PC-3 (cell line): ENCODE results near the gene LAMA5. TPM values are rescaled to one million over a fixed set of nuclear protein-coding genes. Genes with fewer than 3 reads are reported as not detected.

ENCODE experiments used
- ATAC-seq: fragments of 200-7000 bp; cut with Tn5 transposase; 2 replicates; pipeline ENCODE4 v1.9.1; 2020; ENCODE audit warnings: mild to moderate bottlenecking, moderate library complexity
- BruUV-seq: library from RNA; stranded (reverse); fragments of 400-500 nt; replicated peaks from 2 replicates; lab custom pipeline; 2021; lab: Mats Ljungman, UMichigan
- CTCF ChIA-PET: fragments of 300-600 bp; sonication (Branson Sonifier 250); formaldehyde crosslinking; loops from one replicate; lab custom pipeline; 2022; ENCODE audit warnings: antibody characterized with exemption; lab: Charles Lee
- POLR2A ChIA-PET: fragments of 300-600 bp; sonication (Branson Sonifier 250); formaldehyde crosslinking; loops from one replicate; lab custom pipeline; 2022; ENCODE audit warnings: antibody characterized with exemption; ENCODE audit not compliant: unreplicated experiment; lab: Charles Lee
- DNase-seq: peaks from one replicate; pipeline ENCODE4 v3.0.0-alpha.2; 2015
- H2AFZ ChIP-seq: fragments of 300-600 bp; sonication (generic); 2 replicates; pipeline ENCODE4 v1.6.0; 2016; ENCODE audit warnings: antibody characterized with exemption, low read length
- H3F3A ChIP-seq: fragments of 300-600 bp; sonication (generic); one replicate; pipeline ENCODE4 v1.6.0; 2017; ENCODE audit warnings: antibody characterized with exemption, low read length, control low read depth, mild to moderate bottlenecking; ENCODE audit not compliant: unreplicated experiment
- H3K27ac ChIP-seq: fragments of 300-600 bp; sonication (generic); 2 replicates; pipeline ENCODE4 v1.5.1; 2016; ENCODE audit warnings: mild to moderate bottlenecking, low read length
- H3K27me3 ChIP-seq: fragments of 300-600 bp; sonication (generic); 2 replicates; pipeline ENCODE4 v1.6.1; 2016; ENCODE audit warnings: low read length, mixed read lengths
- H3K36me3 ChIP-seq: fragments of 300-600 bp; sonication (generic); 2 replicates; pipeline ENCODE4 v1.6.1; 2016; ENCODE audit warnings: low read depth, mixed run types, low read length, mixed read lengths
- H3K4me1 ChIP-seq: fragments of 300-600 bp; sonication (generic); 2 replicates; pipeline ENCODE4 v1.5.1; 2016; ENCODE audit warnings: low read length; ENCODE audit not compliant: insufficient read depth
- H3K4me2 ChIP-seq: fragments of 300-600 bp; sonication (generic); 2 replicates; pipeline ENCODE4 v1.6.0; 2016; ENCODE audit warnings: low read length
- H3K4me3 ChIP-seq: fragments of 300-600 bp; sonication (generic); 2 replicates; pipeline ENCODE4 v1.5.1; 2016; ENCODE audit warnings: mild to moderate bottlenecking, low read length, mixed read lengths
- H3K79me2 ChIP-seq: fragments of 300-600 bp; sonication (generic); 2 replicates; pipeline ENCODE4 v1.6.1; 2017; ENCODE audit warnings: low read length, mixed read lengths
- H3K9ac ChIP-seq: fragments of 300-600 bp; sonication (generic); 2 replicates; pipeline ENCODE4 v1.6.0; 2016; ENCODE audit warnings: mild to moderate bottlenecking, low read length
- H3K9me2 ChIP-seq: fragments of 300-600 bp; sonication (generic); replicated peaks from 2 replicates; pipeline ENCODE4 v1.6.1; 2016; ENCODE audit warnings: mixed run types, low read length, mixed read lengths
- H3K9me3 ChIP-seq: fragments of 300-600 bp; sonication (generic); 2 replicates; pipeline ENCODE4 v1.6.1; 2016; ENCODE audit warnings: low read length, mixed read lengths
- H4K20me1 ChIP-seq: fragments of 300-600 bp; sonication (generic); 2 replicates; pipeline ENCODE4 v1.6.1; 2016; ENCODE audit warnings: low read length, mixed read lengths
- EZH2 ChIP-seq: fragments of 300-600 bp; sonication (generic); IDR thresholded peaks from one replicate; pipeline ENCODE4 v1.6.1; 2017; ENCODE audit warnings: antibody characterized with exemption, mild to moderate bottlenecking, low read length; ENCODE audit not compliant: unreplicated experiment
- EZH2phosphoT487 ChIP-seq: fragments of 300-600 bp; sonication (generic); IDR thresholded peaks from 2 replicates; pipeline ENCODE4 v1.6.1; 2018; ENCODE audit warnings: mild to moderate bottlenecking, antibody characterized with exemption, low read length, borderline replicate concordance
- intact Hi-C: fragments of 100-400 bp; cut with micrococcal nuclease; formaldehyde crosslinking; loops from 2 replicates; pipeline ENCODE4 v1.9.0; 2023
- total RNA-seq: library from RNA; depleted of rRNA; stranded (reverse); fragments of >200 nt; gene quantifications from 2 replicates; pipeline ENCODE4 v1.2.3, GENCODE V29; 2014
- TF ChIP-seq, protein P1 (sequence below): fragments of 300-600 bp; sonication (generic); conservative IDR thresholded peaks from 2 replicates; pipeline ENCODE4 v1.5.1; 2017; ENCODE audit warnings: antibody characterized with exemption, low read depth, mild to moderate bottlenecking, low read length

The LAMA5 gene
- total RNA-seq, 1 experiment from 2014 or later: 196 TPM

DNA sequence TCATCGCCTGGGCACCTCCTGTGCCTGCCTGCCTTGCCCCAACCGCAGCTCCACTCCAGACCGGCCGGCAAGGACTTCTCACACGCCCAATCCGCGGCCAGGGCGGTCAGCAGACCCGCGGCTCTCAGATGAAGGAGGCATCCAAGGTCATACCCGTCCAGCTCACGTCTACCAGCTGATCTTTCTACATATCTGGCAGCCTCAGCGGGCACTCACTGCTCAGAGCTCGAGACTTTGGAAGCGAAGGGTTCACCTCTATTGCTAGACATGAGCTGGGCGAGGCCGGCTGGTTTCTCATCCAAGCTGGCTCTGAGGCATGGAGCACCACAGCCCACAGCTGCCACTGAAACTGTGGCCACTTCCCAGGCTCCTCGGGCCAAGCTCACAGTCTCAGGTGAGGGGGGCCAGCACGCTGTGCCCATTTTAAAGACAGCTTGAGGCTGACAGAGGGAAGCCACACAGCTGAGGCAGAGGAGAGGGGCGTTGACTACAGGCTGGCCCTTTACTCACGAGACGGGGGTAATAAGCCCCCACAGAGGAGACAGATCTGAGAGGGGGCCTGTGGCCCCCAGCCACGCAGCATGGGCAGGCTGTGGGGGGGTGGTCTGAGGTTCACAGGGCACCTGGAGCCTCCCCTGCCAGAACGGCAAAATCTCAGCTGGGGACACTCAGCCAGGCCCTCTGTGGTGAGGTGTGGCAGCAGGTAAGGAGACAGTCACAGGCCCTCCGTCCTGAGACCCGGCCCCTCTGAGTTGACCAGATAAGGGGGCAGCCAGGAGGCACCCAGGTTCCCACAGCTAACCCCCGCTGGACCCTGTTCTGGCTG, 2.0 kb downstream of the LAMA5 start:
- intact Hi-C loops: loop anchor here (5.0 kb wide), 1 partner anchor 63 kb away; the partner anchor contains the start of gene ADRM1
- Histone ChIP-seq H3K4me2 (peak overlapping the region; percentile 89), H4K20me1 (peaks cover 36% of the 10 kb centered on the region), H3K4me3 (peak overlapping the region; percentile 80), H3K27me3 (no peaks in the 10 kb centered on the region), H3K79me2 (peaks cover 64% of the 10 kb centered on the region), H3K36me3 (peaks cover 16% of the 10 kb centered on the region; the same call in 1 of the 2 replicates), H2AFZ (no peak overlapping the region), H3K9me2 (no peaks in the 10 kb centered on the region), H3K9me3 (no peaks in the 10 kb centered on the region), H3K27ac (peak overlapping the region; percentile 81), H3K9ac (peak overlapping the region; percentile 85), H3K4me1 (peaks cover 80% of the 10 kb centered on the region), H3F3A (no peaks in the 10 kb centered on the region)
- no peak for TF ChIP-seq EZH2
- no peak for TF ChIP-seq EZH2phosphoT487
- no peak for DNase-seq
- ChIA-PET POLR2A (no interaction called here), CTCF (interaction anchor here (0.5 to 2.3 kb wide), 4 partner anchors 10 to 63 kb away, joined by 4 to 9 read pairs (median 5); no protein-coding TSS in a partner anchor)
- no peak for ATAC-seq
- TSS peak; percentile 42 for BruUV-seq

DNA sequence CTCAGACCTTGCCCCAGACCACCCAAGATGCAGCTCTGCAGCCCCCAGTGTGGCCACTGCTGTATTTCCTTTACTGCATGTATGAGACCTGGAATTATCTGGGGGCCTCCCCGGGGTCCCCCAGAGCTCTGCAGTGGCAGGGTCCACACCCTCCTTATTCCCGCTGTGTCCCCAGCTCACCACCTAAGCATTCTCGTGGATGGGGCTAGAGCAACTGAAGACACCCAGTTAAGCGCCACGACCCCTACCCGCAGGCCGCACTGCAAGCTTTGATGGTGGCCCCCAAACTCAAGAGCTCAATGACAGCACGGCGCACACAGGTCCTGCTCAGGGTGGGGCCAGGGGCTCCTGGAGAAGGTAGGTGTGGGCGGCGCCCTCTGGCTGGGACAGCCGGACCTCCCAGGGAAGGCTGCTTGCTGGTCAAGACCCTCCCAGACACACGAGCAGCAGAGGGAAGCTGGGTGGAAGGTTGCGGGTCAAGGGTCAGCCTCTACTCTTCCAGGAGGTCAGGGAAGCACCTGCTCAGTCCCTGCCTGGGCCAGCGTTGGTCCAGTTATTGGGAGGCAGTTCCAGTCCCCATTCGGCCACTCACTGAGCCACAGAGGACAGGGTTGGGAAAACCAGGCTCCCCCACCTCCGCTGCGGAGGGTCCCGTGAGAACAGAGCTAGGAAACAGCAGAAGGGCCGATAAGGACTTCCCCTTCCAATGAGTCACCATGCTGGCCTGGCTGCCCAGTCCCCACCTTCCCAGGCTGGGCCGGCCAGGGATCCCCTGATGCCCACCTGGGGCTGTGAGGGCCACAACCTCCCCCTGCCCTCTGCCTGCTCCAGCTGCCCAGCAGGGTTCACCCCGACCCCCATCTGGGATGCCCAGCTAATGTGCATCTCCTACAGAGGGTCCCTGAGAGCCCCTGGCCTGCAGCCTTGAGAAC, 2.9 kb downstream of the LAMA5 start:
- TF ChIP-seq, protein P1, sequence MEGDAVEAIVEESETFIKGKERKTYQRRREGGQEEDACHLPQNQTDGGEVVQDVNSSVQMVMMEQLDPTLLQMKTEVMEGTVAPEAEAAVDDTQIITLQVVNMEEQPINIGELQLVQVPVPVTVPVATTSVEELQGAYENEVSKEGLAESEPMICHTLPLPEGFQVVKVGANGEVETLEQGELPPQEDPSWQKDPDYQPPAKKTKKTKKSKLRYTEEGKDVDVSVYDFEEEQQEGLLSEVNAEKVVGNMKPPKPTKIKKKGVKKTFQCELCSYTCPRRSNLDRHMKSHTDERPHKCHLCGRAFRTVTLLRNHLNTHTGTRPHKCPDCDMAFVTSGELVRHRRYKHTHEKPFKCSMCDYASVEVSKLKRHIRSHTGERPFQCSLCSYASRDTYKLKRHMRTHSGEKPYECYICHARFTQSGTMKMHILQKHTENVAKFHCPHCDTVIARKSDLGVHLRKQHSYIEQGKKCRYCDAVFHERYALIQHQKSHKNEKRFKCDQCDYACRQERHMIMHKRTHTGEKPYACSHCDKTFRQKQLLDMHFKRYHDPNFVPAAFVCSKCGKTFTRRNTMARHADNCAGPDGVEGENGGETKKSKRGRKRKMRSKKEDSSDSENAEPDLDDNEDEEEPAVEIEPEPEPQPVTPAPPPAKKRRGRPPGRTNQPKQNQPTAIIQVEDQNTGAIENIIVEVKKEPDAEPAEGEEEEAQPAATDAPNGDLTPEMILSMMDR: no peak
- TF ChIP-seq EZH2 (no peak), EZH2phosphoT487 (no peak)
- H3K9me3 ChIP-seq: no peaks in the 10 kb centered on the region
- H3K4me2 ChIP-seq: peak overlapping the region; percentile 89
- intact Hi-C loops: no loop called here
- H4K20me1 ChIP-seq: peaks cover 36% of the 10 kb centered on the region
- peak overlapping the region; percentile 80 for H3K4me3 ChIP-seq
- POLR2A ChIA-PET: no interaction called here
- peaks cover 79% of the 10 kb centered on the region for H3K4me1 ChIP-seq
- H3K9ac ChIP-seq: peak overlapping the region; percentile 85
- H3K27ac ChIP-seq: peak overlapping the region; percentile 81
- no peak overlapping the region for H2AFZ ChIP-seq
- H3K27me3 ChIP-seq: no peaks in the 10 kb centered on the region
- no peaks in the 10 kb centered on the region for H3K9me2 ChIP-seq
- no peaks in the 10 kb centered on the region for H3F3A ChIP-seq
- peaks cover 16% of the 10 kb centered on the region; the same call in 1 of the 2 replicates for H3K36me3 ChIP-seq
- BruUV-seq: no TSS peak
- CTCF ChIA-PET: interaction anchor here (1.4 to 2.3 kb wide), 2 partner anchors 14 to 18 kb away, joined by 5 to 9 read pairs; no protein-coding TSS in a partner anchor
- peaks cover 67% of the 10 kb centered on the region for H3K79me2 ChIP-seq
- no peak for ATAC-seq
- no peak for DNase-seq
